BLaER1 treated with 17β-estradiol and CSF1 and Interleukin-3, amounts not matched to agents 10 nM and 100 nM (cell line): ENCODE results near the gene PMIS2.

Source experiments
- H3K27ac ChIP-seq, 11 experiments: shearing (Covaris generic); formaldehyde crosslinking; 2 replicates each; pipeline ENCODE4 v1.8.1; 2022
- H3K27me3 ChIP-seq, 11 experiments: shearing (Covaris generic); formaldehyde crosslinking; 2 replicates each; pipeline ENCODE4 v1.8.1; 2022
- H3K36me3 ChIP-seq, 11 experiments: shearing (Covaris generic); formaldehyde crosslinking; 2 replicates each; pipeline ENCODE4 v1.8.1; 2022
- H3K4me1 ChIP-seq, 10 experiments: shearing (Covaris generic); formaldehyde crosslinking; 2 replicates each; pipeline ENCODE4 v1.8.1; 2022
- H3K4me2 ChIP-seq, 11 experiments: shearing (Covaris generic); formaldehyde crosslinking; 2 replicates each; pipeline ENCODE4 v1.8.1; 2022
- H3K4me3 ChIP-seq, 10 experiments: shearing (Covaris generic); formaldehyde crosslinking; 2 replicates each; pipeline ENCODE4 v1.8.1; 2022
- H3K9ac ChIP-seq, 11 experiments: shearing (Covaris generic); formaldehyde crosslinking; 2 replicates each; pipeline ENCODE4 v1.8.1; 2022
- H3K9me3 ChIP-seq, 11 experiments: shearing (Covaris generic); formaldehyde crosslinking; replicated peaks in 1 of 11; 2 replicates each; pipeline ENCODE4 v1.8.1; 2022
- H4K20me1 ChIP-seq, 11 experiments: shearing (Covaris generic); formaldehyde crosslinking; 2 replicates each; pipeline ENCODE4 v1.8.1; 2022
- Cebpa-rat ChIP-seq, 11 experiments: shearing (Covaris generic); IDR thresholded peaks; 2 replicates each; pipeline ENCODE4 v1.8.1; 2022

The PMIS2 gene

DNA sequence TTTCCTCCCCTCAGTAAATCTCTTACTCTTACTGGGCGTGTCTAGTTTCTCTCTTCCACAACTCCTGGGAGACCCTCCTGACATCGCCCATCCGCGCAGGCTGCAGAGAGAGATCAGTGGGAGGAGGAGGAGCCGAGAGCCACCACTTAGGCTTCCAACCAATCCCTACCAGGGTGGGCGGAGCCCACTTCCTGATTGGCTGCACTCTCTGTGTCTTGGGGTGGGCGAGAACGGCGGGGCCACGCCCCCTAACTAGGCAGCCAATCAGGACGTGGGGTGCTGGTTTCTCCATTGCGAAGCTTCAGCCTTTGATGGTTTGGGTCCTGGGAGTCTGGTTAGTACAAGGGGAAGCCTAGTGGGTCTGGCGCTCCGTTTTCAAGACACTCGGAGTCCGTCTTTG lies at the start of gene PMIS2:
PMIS2 (plus strand) TSS at position 326 of the 400 bp plus-strand sequence. CDS start 87 bp downstream, outside the sequence.
- Histone ChIP-seq H3K9me3 (peaks cover 0 to 14% (median 8%) of the 10 kb centered on the region in 11 experiments; a peak in 15 of 22 replicates), H3K36me3 (no peaks in the 10 kb centered on the region), H3K4me1 (peaks cover 0 to 25% (median 14%) of the 10 kb centered on the region in 10 experiments; a peak in 14 of 20 replicates), H3K4me3 (no peak within 1 kb of the TSS), H3K9ac (no peak within 1 kb of the TSS), H3K4me2 (no peak within 1 kb of the TSS), H3K27ac (no peak within 1 kb of the TSS), H4K20me1 (no peaks in the 10 kb centered on the region), H3K27me3 (no peaks in the 10 kb centered on the region)
- TF ChIP-seq Cebpa-rat (IDR thresholded peaks at IDR 0.05): no peak

DNA sequence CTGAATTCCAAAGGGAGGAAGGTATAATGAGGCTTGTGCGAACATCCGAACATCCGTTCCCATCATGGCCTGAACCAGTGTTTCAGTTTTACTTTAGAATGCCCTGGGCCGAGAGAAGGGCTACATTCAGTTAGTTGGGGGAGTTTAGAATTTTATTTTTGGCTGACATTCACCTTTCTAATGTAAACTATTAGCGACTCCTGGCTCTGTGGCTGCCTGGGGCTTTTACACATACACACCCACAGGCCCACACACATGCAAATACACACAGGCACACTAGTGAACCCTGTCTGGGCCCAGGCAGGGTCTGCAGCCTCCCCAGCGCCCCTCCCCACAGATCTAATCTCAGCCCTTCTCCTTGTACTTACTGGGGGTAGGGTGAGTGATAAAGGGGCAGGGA lies 46.7 kb upstream of the PMIS2 start:
- peaks cover 0 to 6% (median 3%) of the 10 kb centered on the region in 11 experiments; a peak in 10 of 22 replicates for H3K27me3 ChIP-seq
- H3K4me1 ChIP-seq: peaks cover 2 to 18% (median 5%) of the 10 kb centered on the region in 10 experiments
- H3K27ac ChIP-seq: no peak overlapping the region
- H4K20me1 ChIP-seq: peaks cover 0 to 26% (median 0%) of the 10 kb centered on the region in 11 experiments; a peak in 4 of 22 replicates
- no peak overlapping the region for H3K4me3 ChIP-seq
- peaks cover 0 to 36% (median 16%) of the 10 kb centered on the region in 11 experiments; a peak in 10 of 22 replicates for H3K36me3 ChIP-seq
- H3K4me2 ChIP-seq: no peak overlapping the region
- no peaks in the 10 kb centered on the region for H3K9me3 ChIP-seq
- no peak overlapping the region for H3K9ac ChIP-seq
- TF ChIP-seq Cebpa-rat (IDR thresholded peaks at IDR 0.05): no peak

DNA sequence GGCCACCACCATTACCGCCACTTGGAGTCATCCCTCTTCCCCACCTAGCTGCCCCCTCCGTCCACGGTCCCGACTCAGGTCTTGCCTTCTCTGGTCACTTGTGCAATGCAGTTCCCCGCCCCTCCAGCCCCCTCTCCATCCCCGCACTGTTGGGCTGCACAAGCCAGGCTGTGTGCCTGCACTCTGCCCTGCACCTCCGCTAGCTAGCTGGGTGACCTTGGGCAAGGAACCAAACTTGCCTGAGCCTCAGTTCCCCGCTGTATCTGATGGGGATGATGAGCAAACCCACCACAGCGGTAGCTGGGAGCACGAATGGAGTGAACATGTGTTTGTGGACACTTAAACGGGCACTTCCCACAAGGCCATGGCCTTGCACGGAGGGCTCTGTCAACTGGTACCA lies 46.1 kb upstream of the PMIS2 start:
- TF ChIP-seq Cebpa-rat (IDR thresholded peaks at IDR 0.05): no peak
- Histone ChIP-seq H3K27me3 (peaks cover 0 to under 1% (median 0%) of the 10 kb centered on the region in 11 experiments; a peak in 4 of 22 replicates), H3K9ac (no peak overlapping the region), H3K4me3 (no peak overlapping the region), H3K4me1 (peaks cover 7 to 22% (median 10%) of the 10 kb centered on the region in 10 experiments; a peak in 19 of 20 replicates), H3K9me3 (no peaks in the 10 kb centered on the region), H3K36me3 (peaks cover 0 to 36% (median 16%) of the 10 kb centered on the region in 11 experiments; a peak in 10 of 22 replicates), H3K27ac (no peak overlapping the region), H4K20me1 (peaks cover 0 to 26% (median 0%) of the 10 kb centered on the region in 11 experiments; a peak in 3 of 22 replicates), H3K4me2 (no peak overlapping the region)

DNA sequence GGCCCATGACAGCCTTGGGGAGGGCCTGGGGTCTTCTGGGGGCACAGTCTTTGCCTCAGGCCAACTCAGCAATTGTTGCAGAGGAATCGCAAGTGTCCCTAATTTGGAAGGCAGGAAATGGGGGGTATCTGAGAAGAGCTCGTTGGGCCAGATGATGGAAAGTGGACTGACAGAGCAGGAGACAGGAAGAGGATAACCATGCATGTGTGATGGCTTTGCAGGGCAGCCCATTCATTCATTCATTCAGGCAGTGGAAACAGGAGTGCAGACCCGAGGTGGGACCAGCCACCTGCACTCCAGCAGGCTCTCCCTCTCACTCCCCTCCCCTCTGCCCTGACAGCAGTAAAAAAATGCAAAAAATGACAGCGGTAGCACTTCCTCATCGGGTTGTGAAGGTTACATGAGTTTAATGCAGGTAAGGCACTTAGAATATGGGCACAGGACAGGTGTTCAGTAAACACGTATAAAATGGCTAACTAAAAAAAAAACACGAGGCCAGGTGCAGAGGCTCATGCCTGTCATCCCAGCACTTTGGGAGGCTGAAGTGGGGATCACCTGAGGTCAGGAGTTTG lies 45.5 kb upstream of the PMIS2 start:
- Histone ChIP-seq H3K9ac (no peak overlapping the region), H3K27ac (no peak overlapping the region), H3K4me3 (no peak overlapping the region), H3K9me3 (no peaks in the 10 kb centered on the region), H3K4me2 (no peak overlapping the region), H4K20me1 (peaks cover 0 to 26% (median 0%) of the 10 kb centered on the region in 11 experiments; a peak in 2 of 22 replicates), H3K27me3 (no peaks in the 10 kb centered on the region), H3K4me1 (peaks cover 7 to 23% (median 10%) of the 10 kb centered on the region in 10 experiments; a peak in 19 of 20 replicates), H3K36me3 (peaks cover 0 to 36% (median 16%) of the 10 kb centered on the region in 11 experiments; a peak in 10 of 22 replicates)
- no peak for TF ChIP-seq Cebpa-rat (IDR thresholded peaks at IDR 0.05)

DNA sequence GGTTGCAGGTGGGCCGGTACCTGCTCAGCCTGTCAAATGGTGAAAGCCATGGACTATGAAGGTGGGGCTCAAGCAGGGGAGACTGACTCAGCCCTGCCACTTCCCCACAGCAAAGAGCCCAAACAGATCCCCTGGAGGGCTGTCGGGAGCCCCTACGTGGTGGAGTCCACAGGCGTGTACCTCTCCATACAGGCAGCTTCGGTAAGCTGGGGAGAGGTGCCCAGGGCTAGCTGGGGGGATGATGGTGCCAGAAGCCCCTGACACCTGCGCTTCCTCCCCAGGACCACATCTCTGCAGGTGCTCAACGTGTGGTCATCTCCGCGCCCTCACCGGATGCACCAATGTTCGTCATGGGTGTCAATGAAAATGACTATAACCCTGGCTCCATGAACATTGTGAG lies 43.8 kb upstream of the PMIS2 start:
- no peak for TF ChIP-seq Cebpa-rat (IDR thresholded peaks at IDR 0.05)
- Histone ChIP-seq H3K4me2 (no peak overlapping the region), H3K36me3 (peaks cover 0 to 44% (median 20%) of the 10 kb centered on the region in 11 experiments; a peak in 16 of 22 replicates), H4K20me1 (peaks cover 0 to 26% (median 0%) of the 10 kb centered on the region in 11 experiments; a peak in 5 of 22 replicates), H3K9me3 (no peaks in the 10 kb centered on the region), H3K4me3 (no peak overlapping the region), H3K27ac (no peak overlapping the region), H3K4me1 (peaks cover 19 to 33% (median 22%) of the 10 kb centered on the region in 10 experiments), H3K27me3 (no peaks in the 10 kb centered on the region), H3K9ac (no peak overlapping the region)

GRCh38 chr19:35543280-35544109 lies 42.5 kb upstream of the PMIS2 start:
- Histone ChIP-seq H3K4me1 (peaks cover 19 to 41% (median 27%) of the 10 kb centered on the region in 10 experiments), H3K9me3 (no peaks in the 10 kb centered on the region), H3K4me2 (peak overlapping the region in 10 of 11 experiments; percentile 92 to 99 (median 96); a peak in 15 of 22 replicates), H3K36me3 (peaks cover 4 to 57% (median 29%) of the 10 kb centered on the region in 11 experiments; a peak in 17 of 22 replicates), H3K27me3 (no peaks in the 10 kb centered on the region), H4K20me1 (peaks cover 0 to 36% (median 10%) of the 10 kb centered on the region in 11 experiments; a peak in 10 of 22 replicates), H3K27ac (no peak overlapping the region), H3K9ac (no peak overlapping the region), H3K4me3 (peak overlapping the region in 1 of 10 experiments; percentile 87; a peak in 1 of 20 replicates)
- TF ChIP-seq Cebpa-rat (IDR thresholded peaks at IDR 0.05): no peak

- H3K9me3 ChIP-seq: no peaks in the 10 kb centered on the region
- peak overlapping the region; percentile 84 to 96 (median 93) for H3K9ac ChIP-seq
- no peak for TF ChIP-seq Cebpa-rat (IDR thresholded peaks at IDR 0.05)
- peaks cover 0 to 36% (median 11%) of the 10 kb centered on the region in 11 experiments; a peak in 13 of 22 replicates for H4K20me1 ChIP-seq
- H3K4me1 ChIP-seq: peaks cover 19 to 49% (median 27%) of the 10 kb centered on the region in 10 experiments
- H3K4me3 ChIP-seq: peak overlapping the region; percentile 80 to 96 (median 86)
- H3K36me3 ChIP-seq: peaks cover 4 to 61% (median 30%) of the 10 kb centered on the region in 11 experiments; a peak in 17 of 22 replicates
- H3K27ac ChIP-seq: peak overlapping the region in 9 of 11 experiments; percentile 84 to 94 (median 91); a peak in 18 of 22 replicates
- H3K27me3 ChIP-seq: no peaks in the 10 kb centered on the region
- H3K4me2 ChIP-seq: peak overlapping the region; percentile 92 to 99 (median 97)
Observed at GRCh38 chr19:35544110-35544802, 41.7 kb upstream of the PMIS2 start.
